Measurements from ENCODE around the gene FHIP1B.

- TF ChIP-seq, protein P1, sequence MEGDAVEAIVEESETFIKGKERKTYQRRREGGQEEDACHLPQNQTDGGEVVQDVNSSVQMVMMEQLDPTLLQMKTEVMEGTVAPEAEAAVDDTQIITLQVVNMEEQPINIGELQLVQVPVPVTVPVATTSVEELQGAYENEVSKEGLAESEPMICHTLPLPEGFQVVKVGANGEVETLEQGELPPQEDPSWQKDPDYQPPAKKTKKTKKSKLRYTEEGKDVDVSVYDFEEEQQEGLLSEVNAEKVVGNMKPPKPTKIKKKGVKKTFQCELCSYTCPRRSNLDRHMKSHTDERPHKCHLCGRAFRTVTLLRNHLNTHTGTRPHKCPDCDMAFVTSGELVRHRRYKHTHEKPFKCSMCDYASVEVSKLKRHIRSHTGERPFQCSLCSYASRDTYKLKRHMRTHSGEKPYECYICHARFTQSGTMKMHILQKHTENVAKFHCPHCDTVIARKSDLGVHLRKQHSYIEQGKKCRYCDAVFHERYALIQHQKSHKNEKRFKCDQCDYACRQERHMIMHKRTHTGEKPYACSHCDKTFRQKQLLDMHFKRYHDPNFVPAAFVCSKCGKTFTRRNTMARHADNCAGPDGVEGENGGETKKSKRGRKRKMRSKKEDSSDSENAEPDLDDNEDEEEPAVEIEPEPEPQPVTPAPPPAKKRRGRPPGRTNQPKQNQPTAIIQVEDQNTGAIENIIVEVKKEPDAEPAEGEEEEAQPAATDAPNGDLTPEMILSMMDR (IDR thresholded peaks at IDR 0.05): no peak
- TF ChIP-seq POLR2AphosphoS5 (IDR thresholded peaks at IDR 0.05; ENCODE audit: low read depth, low read length) (no peak), TCF7L2 (IDR thresholded peaks at IDR 0.05; ENCODE audit: low read depth, low read length) (no peak)
- TF ChIP-seq, protein P2, sequence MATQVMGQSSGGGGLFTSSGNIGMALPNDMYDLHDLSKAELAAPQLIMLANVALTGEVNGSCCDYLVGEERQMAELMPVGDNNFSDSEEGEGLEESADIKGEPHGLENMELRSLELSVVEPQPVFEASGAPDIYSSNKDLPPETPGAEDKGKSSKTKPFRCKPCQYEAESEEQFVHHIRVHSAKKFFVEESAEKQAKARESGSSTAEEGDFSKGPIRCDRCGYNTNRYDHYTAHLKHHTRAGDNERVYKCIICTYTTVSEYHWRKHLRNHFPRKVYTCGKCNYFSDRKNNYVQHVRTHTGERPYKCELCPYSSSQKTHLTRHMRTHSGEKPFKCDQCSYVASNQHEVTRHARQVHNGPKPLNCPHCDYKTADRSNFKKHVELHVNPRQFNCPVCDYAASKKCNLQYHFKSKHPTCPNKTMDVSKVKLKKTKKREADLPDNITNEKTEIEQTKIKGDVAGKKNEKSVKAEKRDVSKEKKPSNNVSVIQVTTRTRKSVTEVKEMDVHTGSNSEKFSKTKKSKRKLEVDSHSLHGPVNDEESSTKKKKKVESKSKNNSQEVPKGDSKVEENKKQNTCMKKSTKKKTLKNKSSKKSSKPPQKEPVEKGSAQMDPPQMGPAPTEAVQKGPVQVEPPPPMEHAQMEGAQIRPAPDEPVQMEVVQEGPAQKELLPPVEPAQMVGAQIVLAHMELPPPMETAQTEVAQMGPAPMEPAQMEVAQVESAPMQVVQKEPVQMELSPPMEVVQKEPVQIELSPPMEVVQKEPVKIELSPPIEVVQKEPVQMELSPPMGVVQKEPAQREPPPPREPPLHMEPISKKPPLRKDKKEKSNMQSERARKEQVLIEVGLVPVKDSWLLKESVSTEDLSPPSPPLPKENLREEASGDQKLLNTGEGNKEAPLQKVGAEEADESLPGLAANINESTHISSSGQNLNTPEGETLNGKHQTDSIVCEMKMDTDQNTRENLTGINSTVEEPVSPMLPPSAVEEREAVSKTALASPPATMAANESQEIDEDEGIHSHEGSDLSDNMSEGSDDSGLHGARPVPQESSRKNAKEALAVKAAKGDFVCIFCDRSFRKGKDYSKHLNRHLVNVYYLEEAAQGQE (IDR thresholded peaks at IDR 0.05; ENCODE audit: insufficient read depth in 1 of 2, low read depth in 2 of 2, low read length in 1 of 2): no peak
Measured at GRCh38 chr11:6270584-6271246, 36.3 kb upstream of the FHIP1B start.

Data from Panc1 (cell line).